ENCODE measurements around the gene SHF.
"Not testable (repeated sequence)": the region's sequence is repeated elsewhere in the genome, so short reads cannot be mapped to it uniquely, and the experiment has no call there.

The SHF gene

GRCh38 chr15:45147606-45148005 lies 40.2 kb downstream of the SHF start:
- DNase-seq (ENCODE audit: low read depth in 2 of 2) = no peak

DNA sequence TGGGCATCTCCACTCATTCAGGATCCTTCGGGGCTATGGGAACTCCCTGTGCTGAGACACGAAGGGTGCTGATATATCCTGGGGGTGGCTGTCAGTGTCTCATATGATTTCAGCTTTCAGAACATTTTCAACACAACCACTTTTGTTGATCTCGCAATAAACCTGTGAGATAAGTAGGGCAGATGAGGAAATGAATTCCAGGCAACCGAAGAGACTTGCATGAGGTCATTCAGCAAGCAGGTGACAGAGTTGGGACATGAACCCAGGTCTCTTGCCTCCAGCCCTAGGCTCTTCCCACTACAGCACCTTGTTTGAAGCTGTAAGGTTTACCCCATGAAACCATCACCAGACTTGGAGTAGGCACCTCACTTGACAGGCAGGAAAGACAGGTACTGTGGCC lies 41.4 kb downstream of the SHF start:
- no peak for DNase-seq (ENCODE audit: low read depth in 2 of 2)

- no peak for DNase-seq (ENCODE audit: low read depth in 2 of 2)
These were observed 43.0 kb downstream of the SHF start for GRCh38 chr15:45144775-45145174.

DNA sequence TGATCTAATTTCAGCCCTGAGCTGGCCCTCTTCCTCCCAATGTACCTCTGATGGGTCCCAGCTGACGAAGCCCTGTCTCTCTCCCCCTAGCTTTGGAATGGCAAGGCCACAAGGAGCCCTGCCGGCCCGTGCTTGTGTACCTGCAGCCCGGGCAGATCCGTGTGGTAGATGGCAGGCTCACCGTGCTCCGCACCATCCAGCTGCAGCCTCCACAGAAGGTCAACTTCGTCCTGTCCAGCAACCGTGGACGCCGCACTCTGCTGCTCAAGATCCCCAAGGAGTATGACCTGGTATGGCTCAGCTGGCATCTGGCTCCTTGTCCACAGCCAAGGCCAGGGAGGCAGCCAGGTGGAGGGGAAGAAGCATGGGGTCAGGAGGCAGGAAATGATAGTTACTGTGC lies 43.8 kb downstream of the SHF start:
- DNase-seq (ENCODE audit: low read depth in 2 of 2) = no peak

- DNase-seq (ENCODE audit: low read depth in 2 of 2) = no peak
These were observed 44.7 kb downstream of the SHF start for GRCh38 chr15:45143056-45143455.

DNA sequence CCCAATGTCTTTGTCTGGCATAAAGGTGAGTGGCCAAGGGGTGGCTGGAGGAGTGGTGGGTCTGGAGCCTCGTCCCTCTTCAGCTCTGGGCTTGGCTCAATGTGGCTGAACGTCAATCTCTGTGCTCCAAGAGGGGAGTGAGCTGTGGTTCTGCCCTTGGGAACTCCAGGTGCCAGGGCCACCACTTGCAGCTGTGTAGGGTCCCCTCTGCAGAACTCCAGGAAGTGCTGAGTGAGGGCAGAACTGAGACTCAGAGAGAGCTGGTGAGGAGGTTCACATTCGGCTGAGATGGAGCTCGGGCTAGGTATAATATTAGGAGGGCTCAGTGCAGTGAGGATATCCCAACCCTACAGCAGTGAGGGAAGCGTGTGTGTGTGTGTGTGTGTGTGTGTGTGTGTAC lies 46.4 kb downstream of the SHF start:
- no peak for DNase-seq (ENCODE audit: low read depth in 2 of 2)

GRCh38 chr15:45140557-45141250 lies 47.1 kb downstream of the SHF start:
- DNase-seq (ENCODE audit: low read depth in 2 of 2) = no peak

- DNase-seq (ENCODE audit: low read depth in 2 of 2) = no peak
These were observed 48.0 kb downstream of the SHF start for GRCh38 chr15:45139770-45140169.

DNA sequence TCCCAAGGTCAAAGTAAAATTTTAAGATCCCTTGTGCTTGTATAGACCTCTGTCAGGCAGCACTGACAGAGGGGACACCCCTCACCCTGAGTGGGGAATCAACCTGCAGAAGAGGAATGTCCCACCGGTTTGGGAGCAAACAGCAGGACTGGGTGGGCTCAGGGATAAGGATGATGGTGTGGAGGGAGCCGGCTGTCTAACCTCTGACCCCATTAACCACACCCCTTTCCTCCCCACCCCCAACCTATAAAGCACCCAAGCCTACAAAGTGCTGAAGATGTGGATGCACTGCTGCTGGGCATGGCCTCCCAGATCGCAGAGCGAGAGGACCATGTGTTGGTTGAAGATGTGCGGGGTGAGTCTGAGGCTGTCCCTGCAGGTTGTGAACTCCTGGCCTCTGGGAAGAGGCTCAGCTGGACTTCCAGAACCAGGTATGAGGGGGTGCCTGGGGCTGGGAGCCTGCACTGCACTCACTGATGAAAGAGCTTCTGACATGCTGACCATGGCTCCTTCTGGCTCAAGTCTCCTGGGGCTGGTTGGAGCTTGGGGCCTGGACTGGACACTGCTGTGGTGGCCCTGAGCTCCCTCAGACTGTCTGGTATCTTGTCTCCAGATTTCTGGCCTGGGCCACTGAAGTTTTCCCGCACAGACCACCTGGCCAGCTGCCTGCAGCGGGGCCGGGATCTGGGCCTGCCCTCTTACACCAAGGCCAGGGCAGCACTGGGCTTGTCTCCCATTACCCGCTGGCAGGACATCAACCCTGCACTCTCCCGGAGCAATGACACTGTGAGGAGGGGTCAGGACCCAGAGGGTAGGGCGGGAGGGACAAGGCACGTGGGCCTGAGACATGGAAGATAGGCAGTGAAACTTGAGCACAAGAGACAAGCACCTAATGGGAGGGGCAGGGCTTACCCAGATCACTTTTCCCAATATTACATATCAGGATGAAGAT lies 48.7 kb downstream of the SHF start:
- no peak for DNase-seq (ENCODE audit: low read depth in 2 of 2)

GRCh38 chr15:45137703-45138102 lies 50.1 kb downstream of the SHF start:
- no peak for DNase-seq (ENCODE audit: low read depth in 2 of 2)

DNA sequence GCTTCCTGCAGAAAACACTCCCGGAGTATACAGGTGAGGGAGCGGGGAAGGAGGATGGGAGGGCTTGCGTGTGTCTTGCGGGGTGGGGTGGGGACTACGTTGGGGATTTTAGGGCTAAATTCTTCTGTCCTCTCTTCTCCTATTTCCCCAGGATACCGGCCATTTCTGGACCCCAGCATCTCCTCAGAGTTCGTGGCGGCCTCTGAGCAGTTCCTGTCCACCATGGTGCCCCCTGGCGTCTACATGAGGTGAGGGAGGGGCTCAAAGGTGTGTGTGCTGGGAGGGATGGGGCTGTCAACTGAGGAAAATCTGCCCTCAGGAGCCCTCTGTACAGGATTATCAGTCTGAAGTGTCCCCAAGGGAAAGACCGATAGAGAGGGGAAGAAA lies 51.4 kb downstream of the SHF start:
- no peak for DNase-seq (ENCODE audit: low read depth in 2 of 2)

- DNase-seq (ENCODE audit: low read depth in 2 of 2) = not testable (repeated sequence)
These were observed 51.9 kb downstream of the SHF start for GRCh38 chr15:45135705-45136377.

GRCh38 chr15:45134682-45135604 lies 52.8 kb downstream of the SHF start:
- DNase-seq (ENCODE audit: low read depth in 2 of 2) = no peak

GRCh38 chr15:45134046-45134445 lies 53.7 kb downstream of the SHF start:
- DNase-seq (ENCODE audit: low read depth in 2 of 2) = no peak

DNA sequence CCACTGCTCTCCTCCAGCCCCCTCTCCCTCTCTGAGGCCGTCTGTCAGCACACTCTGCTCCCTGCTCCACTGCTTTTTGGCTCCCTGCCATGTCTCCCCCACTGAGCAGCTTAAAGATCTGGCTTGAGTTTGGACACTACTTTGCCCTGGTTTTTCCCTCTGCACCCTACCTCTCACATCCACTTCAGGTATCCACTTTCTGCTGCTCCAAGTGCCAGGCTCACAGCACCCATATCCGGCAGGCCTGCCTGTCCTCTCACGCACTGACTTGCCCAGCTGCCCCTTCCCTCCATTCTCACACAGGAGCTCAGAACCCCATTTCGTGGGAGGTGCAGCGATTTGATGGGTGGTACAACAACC lies 54.2 kb downstream of the SHF start:
- no peak for DNase-seq (ENCODE audit: low read depth in 2 of 2)

GRCh38 chr15:45132844-45133560 lies 54.8 kb downstream of the SHF start:
- DNase-seq (ENCODE audit: low read depth in 2 of 2) = no peak

GRCh38 chr15:45131510-45131909 lies 56.3 kb downstream of the SHF start:
- no peak for DNase-seq (ENCODE audit: low read depth in 2 of 2)

- no peak for DNase-seq (ENCODE audit: low read depth in 2 of 2)
These were observed 57.3 kb downstream of the SHF start for GRCh38 chr15:45130291-45131000.

DNA sequence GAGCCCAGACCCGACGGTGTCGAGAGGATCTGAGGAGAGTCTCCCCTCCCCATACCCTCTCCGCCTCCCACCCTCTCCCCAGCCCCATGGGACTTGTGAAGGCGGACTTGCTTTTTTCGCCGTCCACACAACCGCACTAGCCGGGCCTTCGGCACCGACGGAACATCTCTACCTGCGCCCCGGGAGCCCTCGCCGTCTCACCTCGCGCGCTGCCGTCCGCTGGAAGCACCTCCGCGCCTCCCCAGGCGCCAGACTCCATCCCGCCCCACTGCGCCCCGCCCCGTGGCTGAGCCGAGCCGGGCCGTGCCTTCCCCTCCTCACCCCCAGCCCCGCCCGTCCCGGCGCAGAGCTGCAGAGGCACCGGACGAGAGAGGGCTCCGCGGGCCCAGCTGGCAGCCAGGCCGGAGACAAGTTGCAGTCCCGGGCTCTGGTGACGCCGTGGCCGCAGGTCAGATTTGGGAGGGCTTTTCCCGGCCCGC lies 58.1 kb downstream of the SHF start, which contains the start of the genes DUOX1 and DUOXA1:
Gene DUOX1 (plus strand): TSS at position 344 of the 479 bp plus-strand sequence. CDS start 1,973 bp downstream, outside the sequence.
Gene DUOXA1 (minus strand): TSS at position 229 of the 479 bp plus-strand sequence. CDS start 6,865 bp downstream, outside the sequence.
- no peak for DNase-seq (ENCODE audit: low read depth in 2 of 2)

Measured in activated CD8-positive, alpha-beta memory T cell treated with anti-CD3 and anti-CD28 coated beads for 4 hours (primary cell).